WTC11 (cell line): ENCODE data around the gene ARID3B. TPM values are rescaled to one million over a fixed set of nuclear protein-coding genes. Genes with fewer than 3 reads are reported as not detected.

ENCODE experiments used
- ATAC-seq: fragments of 200-7000 bp; cut with Tn5 transposase; 2 replicates; pipeline ENCODE4 v1.10.0; 2021; ENCODE audit warnings: mild to moderate bottlenecking, moderate library complexity
- CTCF ChIA-PET: fragments of 300-600 bp; sonication (Branson Sonifier 250); formaldehyde crosslinking; loops from one replicate; lab custom pipeline; 2021; ENCODE audit warnings: antibody characterized with exemption; lab: Charles Lee
- POLR2A ChIA-PET: fragments of 350-600 bp; sonication (Branson Sonifier 250); formaldehyde crosslinking; loops from one replicate; lab custom pipeline; 2021; ENCODE audit warnings: antibody characterized with exemption; lab: Charles Lee
- DNase-seq: peaks from one replicate; pipeline ENCODE4 v3.0.0; 2021; ENCODE audit warnings: low spot score
- H3K27ac Mint-ChIP-seq: 2 replicates; pipeline ENCODE4 v1.8.0; 2021; ENCODE audit warnings: mixed read lengths
- H3K27me3 Mint-ChIP-seq: 2 replicates; pipeline ENCODE4 v1.8.0; 2021; ENCODE audit warnings: low read depth, mild to moderate bottlenecking, moderate library complexity, mixed read lengths
- H3K36me3 Mint-ChIP-seq: 2 replicates; pipeline ENCODE4 v1.8.0; 2021; ENCODE audit warnings: mixed read lengths
- H3K4me1 Mint-ChIP-seq: 2 replicates; pipeline ENCODE4 v1.8.0; 2022; ENCODE audit warnings: mixed read lengths
- H3K4me3 Mint-ChIP-seq: 2 replicates; pipeline ENCODE4 v1.8.0; 2021; ENCODE audit warnings: mild to moderate bottlenecking, moderate library complexity, mixed read lengths
- H3K9me3 Mint-ChIP-seq: 2 replicates; pipeline ENCODE4 v1.8.0; 2021; ENCODE audit warnings: mixed read lengths
- CREM ChIP-seq: sonication (generic); formaldehyde crosslinking; IDR thresholded peaks from 2 replicates; pipeline ENCODE4 v1.8.1; 2022; ENCODE audit warnings: mild to moderate bottlenecking, missing genetic modification reagents, moderate library complexity
- ELF4 ChIP-seq: sonication (generic); formaldehyde crosslinking; IDR thresholded peaks from 2 replicates; pipeline ENCODE4 v1.8.1; 2022; ENCODE audit warnings: low read depth, mild to moderate bottlenecking, moderate library complexity, missing genetic modification reagents
- SMAD3 ChIP-seq: sonication (generic); formaldehyde crosslinking; IDR thresholded peaks from 2 replicates; pipeline ENCODE4 v1.8.0; 2022; ENCODE audit warnings: missing genetic modification reagents, mild to moderate bottlenecking, borderline replicate concordance
- SMAD4 ChIP-seq: sonication (generic); formaldehyde crosslinking; IDR thresholded peaks from 2 replicates; pipeline ENCODE4 v1.8.0; 2022; ENCODE audit warnings: mild to moderate bottlenecking, missing genetic modification reagents
- TCF7 ChIP-seq: sonication (generic); formaldehyde crosslinking; IDR thresholded peaks from 2 replicates; pipeline ENCODE4 v1.8.0; 2022; ENCODE audit warnings: mild to moderate bottlenecking, low read depth, missing genetic modification reagents, moderate library complexity
- total RNA-seq: library from RNA; stranded (reverse); gene quantifications from 3 replicates; pipeline ENCODE4 v1.2.3, GENCODE V29; 2021
- TF ChIP-seq, protein P1 (sequence below): fragments of 250-450 bp; sonication (Bioruptor Pico); IDR thresholded peaks from 2 replicates; pipeline ENCODE4 v1.9.0; 2021; ENCODE audit warnings: mild to moderate bottlenecking, borderline replicate concordance
- TF ChIP-seq, protein P2 (sequence below): sonication (generic); formaldehyde crosslinking; IDR thresholded peaks from 2 replicates; pipeline ENCODE4 v1.8.1; 2022; ENCODE audit warnings: mild to moderate bottlenecking, moderate library complexity, missing genetic modification reagents
- TF ChIP-seq, protein P3 (sequence below): fragments of 250-450 bp; sonication (Bioruptor Pico); IDR thresholded peaks from 2 replicates; pipeline ENCODE4 v2.1.2; 2022; ENCODE audit warnings: mild to moderate bottlenecking, moderate library complexity
- TF ChIP-seq, protein P4 (sequence below): sonication (generic); formaldehyde crosslinking; IDR thresholded peaks from 2 replicates; pipeline ENCODE4 v1.8.1; 2023; ENCODE audit warnings: mild to moderate bottlenecking, missing genetic modification reagents
- TF ChIP-seq, protein P5 (sequence below): sonication (generic); formaldehyde crosslinking; IDR thresholded peaks from 2 replicates; pipeline ENCODE4 v1.8.1; 2023; ENCODE audit warnings: mild to moderate bottlenecking, missing genetic modification reagents, moderate library complexity
- TF ChIP-seq, protein P6 (sequence below): fragments of 250-450 bp; sonication (Bioruptor Pico); IDR thresholded peaks from 2 replicates; pipeline ENCODE4 v1.9.0; 2021; ENCODE audit warnings: mild to moderate bottlenecking
- TF ChIP-seq, protein P7 (sequence below): sonication (generic); formaldehyde crosslinking; IDR thresholded peaks from 2 replicates; pipeline ENCODE4 v1.8.1; 2023; ENCODE audit warnings: mild to moderate bottlenecking, missing genetic modification reagents

Gene ARID3B
- total RNA-seq, 1 experiment from 2014 or later = 133 TPM

DNA sequence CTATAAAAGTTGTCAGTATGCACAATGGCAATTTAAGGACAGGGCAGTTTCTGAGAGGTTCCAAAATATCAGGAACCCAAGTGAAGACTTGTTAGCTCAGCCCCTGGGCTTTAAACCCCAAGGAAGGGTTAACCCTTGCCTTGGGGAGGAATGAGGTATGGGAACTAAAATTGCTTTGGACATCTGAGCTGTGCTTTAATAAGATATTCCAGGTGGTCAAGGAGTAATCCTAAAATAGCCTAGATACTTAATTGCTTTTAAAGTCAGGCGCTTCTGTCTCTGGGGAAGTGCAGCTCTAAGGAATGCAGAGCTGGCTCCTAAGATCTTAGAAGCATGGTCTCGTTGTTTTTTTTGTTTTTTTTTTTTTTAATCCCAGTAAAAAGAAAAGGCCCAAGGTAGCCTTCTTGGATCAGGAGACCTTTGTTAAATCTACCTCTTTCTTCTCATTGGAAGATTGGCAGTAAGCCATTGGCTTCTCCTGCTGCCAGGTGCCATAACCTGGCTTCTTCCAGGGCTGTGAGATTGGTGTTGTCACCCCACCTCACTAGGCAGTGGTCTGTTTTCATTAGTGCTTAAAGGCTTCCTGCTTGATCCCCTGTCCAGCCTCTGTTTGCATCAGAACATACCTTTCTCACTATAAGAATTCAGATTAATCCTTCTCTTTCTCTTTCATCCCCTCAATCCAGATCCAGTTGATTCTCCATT, 24.5 kb downstream of the ARID3B start (continued):
- TF ChIP-seq, protein P1, sequence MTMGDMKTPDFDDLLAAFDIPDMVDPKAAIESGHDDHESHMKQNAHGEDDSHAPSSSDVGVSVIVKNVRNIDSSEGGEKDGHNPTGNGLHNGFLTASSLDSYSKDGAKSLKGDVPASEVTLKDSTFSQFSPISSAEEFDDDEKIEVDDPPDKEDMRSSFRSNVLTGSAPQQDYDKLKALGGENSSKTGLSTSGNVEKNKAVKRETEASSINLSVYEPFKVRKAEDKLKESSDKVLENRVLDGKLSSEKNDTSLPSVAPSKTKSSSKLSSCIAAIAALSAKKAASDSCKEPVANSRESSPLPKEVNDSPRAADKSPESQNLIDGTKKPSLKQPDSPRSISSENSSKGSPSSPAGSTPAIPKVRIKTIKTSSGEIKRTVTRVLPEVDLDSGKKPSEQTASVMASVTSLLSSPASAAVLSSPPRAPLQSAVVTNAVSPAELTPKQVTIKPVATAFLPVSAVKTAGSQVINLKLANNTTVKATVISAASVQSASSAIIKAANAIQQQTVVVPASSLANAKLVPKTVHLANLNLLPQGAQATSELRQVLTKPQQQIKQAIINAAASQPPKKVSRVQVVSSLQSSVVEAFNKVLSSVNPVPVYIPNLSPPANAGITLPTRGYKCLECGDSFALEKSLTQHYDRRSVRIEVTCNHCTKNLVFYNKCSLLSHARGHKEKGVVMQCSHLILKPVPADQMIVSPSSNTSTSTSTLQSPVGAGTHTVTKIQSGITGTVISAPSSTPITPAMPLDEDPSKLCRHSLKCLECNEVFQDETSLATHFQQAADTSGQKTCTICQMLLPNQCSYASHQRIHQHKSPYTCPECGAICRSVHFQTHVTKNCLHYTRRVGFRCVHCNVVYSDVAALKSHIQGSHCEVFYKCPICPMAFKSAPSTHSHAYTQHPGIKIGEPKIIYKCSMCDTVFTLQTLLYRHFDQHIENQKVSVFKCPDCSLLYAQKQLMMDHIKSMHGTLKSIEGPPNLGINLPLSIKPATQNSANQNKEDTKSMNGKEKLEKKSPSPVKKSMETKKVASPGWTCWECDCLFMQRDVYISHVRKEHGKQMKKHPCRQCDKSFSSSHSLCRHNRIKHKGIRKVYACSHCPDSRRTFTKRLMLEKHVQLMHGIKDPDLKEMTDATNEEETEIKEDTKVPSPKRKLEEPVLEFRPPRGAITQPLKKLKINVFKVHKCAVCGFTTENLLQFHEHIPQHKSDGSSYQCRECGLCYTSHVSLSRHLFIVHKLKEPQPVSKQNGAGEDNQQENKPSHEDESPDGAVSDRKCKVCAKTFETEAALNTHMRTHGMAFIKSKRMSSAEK (CRISPR knock-in tag) = no peak
- TF ChIP-seq TCF7 (CRISPR knock-in tag) (no peak), SMAD3 (CRISPR knock-in tag) (no peak)

DNA sequence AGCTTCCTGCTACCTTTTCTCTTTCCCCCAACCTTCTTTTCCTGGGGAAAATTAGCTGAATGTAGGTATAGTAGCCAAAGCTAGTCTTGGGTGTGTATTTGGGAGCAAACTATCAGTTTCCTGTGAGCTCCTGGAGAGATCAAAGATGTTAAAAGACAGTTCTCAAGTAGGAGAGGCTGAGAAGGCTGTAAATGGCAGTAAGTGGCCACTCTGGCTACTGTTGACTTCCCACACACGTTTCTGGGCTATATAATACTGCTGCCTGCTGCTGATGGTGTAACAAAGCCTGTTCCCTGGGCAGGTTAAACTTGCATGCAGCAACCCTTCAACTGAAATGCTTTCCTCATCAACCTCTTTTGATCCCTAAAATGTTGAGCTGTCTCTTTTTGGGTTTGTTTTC, 27.6 kb downstream of the ARID3B start:
- H3K36me3 Mint-ChIP-seq = peaks cover 51% of the 10 kb centered on the region
- peak overlapping the region; percentile 92 for H3K27ac Mint-ChIP-seq
- no peaks in the 10 kb centered on the region for H3K9me3 Mint-ChIP-seq
- TF ChIP-seq CREM (no peak), SMAD4 (CRISPR knock-in tag) (no peak)
- TF ChIP-seq, protein P2, sequence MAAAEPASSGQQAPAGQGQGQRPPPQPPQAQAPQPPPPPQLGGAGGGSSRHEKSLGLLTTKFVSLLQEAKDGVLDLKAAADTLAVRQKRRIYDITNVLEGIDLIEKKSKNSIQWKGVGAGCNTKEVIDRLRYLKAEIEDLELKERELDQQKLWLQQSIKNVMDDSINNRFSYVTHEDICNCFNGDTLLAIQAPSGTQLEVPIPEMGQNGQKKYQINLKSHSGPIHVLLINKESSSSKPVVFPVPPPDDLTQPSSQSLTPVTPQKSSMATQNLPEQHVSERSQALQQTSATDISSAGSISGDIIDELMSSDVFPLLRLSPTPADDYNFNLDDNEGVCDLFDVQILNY (CRISPR knock-in tag) = no peak
- TF ChIP-seq, protein P3, sequence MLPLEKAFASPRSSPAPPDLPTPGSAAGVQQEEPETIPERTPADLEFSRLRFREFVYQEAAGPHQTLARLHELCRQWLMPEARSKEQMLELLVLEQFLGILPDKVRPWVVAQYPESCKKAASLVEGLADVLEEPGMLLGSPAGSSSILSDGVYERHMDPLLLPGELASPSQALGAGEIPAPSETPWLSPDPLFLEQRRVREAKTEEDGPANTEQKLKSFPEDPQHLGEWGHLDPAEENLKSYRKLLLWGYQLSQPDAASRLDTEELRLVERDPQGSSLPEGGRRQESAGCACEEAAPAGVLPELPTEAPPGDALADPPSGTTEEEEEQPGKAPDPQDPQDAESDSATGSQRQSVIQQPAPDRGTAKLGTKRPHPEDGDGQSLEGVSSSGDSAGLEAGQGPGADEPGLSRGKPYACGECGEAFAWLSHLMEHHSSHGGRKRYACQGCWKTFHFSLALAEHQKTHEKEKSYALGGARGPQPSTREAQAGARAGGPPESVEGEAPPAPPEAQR (CRISPR knock-in tag) = no peak
- H3K4me1 Mint-ChIP-seq = peaks cover 21% of the 10 kb centered on the region
- ChIA-PET CTCF (no interaction called here), POLR2A (no interaction called here)
- H3K4me3 Mint-ChIP-seq = no peak overlapping the region
- no peak for ATAC-seq
- no peaks in the 10 kb centered on the region for H3K27me3 Mint-ChIP-seq
- no peak for DNase-seq

DNA sequence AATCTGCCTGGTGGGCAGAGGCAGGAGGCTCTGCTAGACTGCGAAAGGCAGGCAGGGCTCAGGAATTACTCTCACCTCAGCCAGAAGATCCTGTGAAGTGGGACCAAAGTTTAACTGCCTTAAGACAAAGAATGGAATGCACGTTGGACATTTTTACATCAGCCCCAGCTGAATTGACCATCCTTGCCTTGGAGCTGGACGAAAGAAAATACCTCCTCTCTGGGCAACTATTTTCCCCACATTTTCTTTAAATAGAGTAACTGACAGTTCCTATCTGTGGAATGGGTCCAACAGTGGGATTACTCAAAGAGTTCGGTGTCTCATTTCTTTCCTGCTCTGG, 28.7 kb downstream of the ARID3B start:
- peaks cover 59% of the 10 kb centered on the region for H3K36me3 Mint-ChIP-seq
- H3K27me3 Mint-ChIP-seq = no peaks in the 10 kb centered on the region
- ATAC-seq (no peak), DNase-seq (no peak)
- CTCF ChIA-PET = no interaction called here
- POLR2A ChIA-PET = no interaction called here
- peaks cover 21% of the 10 kb centered on the region for H3K4me1 Mint-ChIP-seq
- no peak overlapping the region for H3K4me3 Mint-ChIP-seq
- H3K9me3 Mint-ChIP-seq = no peaks in the 10 kb centered on the region
- TF ChIP-seq, protein P4, sequence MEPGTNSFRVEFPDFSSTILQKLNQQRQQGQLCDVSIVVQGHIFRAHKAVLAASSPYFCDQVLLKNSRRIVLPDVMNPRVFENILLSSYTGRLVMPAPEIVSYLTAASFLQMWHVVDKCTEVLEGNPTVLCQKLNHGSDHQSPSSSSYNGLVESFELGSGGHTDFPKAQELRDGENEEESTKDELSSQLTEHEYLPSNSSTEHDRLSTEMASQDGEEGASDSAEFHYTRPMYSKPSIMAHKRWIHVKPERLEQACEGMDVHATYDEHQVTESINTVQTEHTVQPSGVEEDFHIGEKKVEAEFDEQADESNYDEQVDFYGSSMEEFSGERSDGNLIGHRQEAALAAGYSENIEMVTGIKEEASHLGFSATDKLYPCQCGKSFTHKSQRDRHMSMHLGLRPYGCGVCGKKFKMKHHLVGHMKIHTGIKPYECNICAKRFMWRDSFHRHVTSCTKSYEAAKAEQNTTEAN (CRISPR knock-in tag) = no peak
- TF ChIP-seq, protein P5, sequence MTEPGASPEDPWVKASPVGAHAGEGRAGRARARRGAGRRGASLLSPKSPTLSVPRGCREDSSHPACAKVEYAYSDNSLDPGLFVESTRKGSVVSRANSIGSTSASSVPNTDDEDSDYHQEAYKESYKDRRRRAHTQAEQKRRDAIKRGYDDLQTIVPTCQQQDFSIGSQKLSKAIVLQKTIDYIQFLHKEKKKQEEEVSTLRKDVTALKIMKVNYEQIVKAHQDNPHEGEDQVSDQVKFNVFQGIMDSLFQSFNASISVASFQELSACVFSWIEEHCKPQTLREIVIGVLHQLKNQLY (CRISPR knock-in tag) = no peak
- TF ChIP-seq ELF4 (CRISPR knock-in tag) = no peak
- TF ChIP-seq, protein P6, sequence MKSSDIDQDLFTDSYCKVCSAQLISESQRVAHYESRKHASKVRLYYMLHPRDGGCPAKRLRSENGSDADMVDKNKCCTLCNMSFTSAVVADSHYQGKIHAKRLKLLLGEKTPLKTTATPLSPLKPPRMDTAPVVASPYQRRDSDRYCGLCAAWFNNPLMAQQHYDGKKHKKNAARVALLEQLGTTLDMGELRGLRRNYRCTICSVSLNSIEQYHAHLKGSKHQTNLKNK = no peak
- TF ChIP-seq, protein P7, sequence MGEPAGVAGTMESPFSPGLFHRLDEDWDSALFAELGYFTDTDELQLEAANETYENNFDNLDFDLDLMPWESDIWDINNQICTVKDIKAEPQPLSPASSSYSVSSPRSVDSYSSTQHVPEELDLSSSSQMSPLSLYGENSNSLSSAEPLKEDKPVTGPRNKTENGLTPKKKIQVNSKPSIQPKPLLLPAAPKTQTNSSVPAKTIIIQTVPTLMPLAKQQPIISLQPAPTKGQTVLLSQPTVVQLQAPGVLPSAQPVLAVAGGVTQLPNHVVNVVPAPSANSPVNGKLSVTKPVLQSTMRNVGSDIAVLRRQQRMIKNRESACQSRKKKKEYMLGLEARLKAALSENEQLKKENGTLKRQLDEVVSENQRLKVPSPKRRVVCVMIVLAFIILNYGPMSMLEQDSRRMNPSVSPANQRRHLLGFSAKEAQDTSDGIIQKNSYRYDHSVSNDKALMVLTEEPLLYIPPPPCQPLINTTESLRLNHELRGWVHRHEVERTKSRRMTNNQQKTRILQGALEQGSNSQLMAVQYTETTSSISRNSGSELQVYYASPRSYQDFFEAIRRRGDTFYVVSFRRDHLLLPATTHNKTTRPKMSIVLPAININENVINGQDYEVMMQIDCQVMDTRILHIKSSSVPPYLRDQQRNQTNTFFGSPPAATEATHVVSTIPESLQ (CRISPR knock-in tag) = no peak
- H3K27ac Mint-ChIP-seq = no peak overlapping the region
